Osteoblast (primary cell): ENCODE results near the gene ABHD10. TPM values are rescaled to one million over a fixed set of nuclear protein-coding genes. Genes with fewer than 3 reads are reported as not detected.
A peak's percentile ranks its signal among the peaks of the same experiment; 100 is the strongest.

Experiments
- DNase-seq: peaks from one replicate; pipeline ENCODE4 v3.0.0; 2011; ENCODE audit warnings: low spot score, mixed read lengths; ENCODE audit not compliant: insufficient read length; ENCODE audit errors: missing footprints
- H2AFZ ChIP-seq: 2 replicates; pipeline ENCODE4 v1.6.0; 2011; ENCODE audit warnings: mild to moderate bottlenecking, low read length
- H3K27ac ChIP-seq: 2 replicates; pipeline ENCODE4 v1.5.1; 2011; ENCODE audit warnings: mild to moderate bottlenecking, low read depth, low read length, moderate library complexity
- H3K27me3 ChIP-seq: 2 replicates; pipeline ENCODE4 v1.6.0; 2012; ENCODE audit warnings: mild to moderate bottlenecking, control low read depth, inconsistent platforms, low read length, moderate library complexity; ENCODE audit not compliant: insufficient read depth
- H3K36me3 ChIP-seq: 2 replicates; pipeline ENCODE4 v1.5.1; 2011; ENCODE audit warnings: mild to moderate bottlenecking, low read length, control low read depth, moderate library complexity; ENCODE audit not compliant: insufficient read depth
- H3K4me1 ChIP-seq: 2 replicates; pipeline ENCODE4 v1.5.1; 2011; ENCODE audit warnings: mild to moderate bottlenecking, low read length, control low read depth, moderate library complexity; ENCODE audit not compliant: insufficient read depth
- H3K4me2 ChIP-seq: 2 replicates; pipeline ENCODE4 v1.6.0; 2011; ENCODE audit warnings: mild to moderate bottlenecking, low read length; ENCODE audit not compliant: insufficient read depth
- H3K4me3 ChIP-seq: fragments of 200-600 bp; sonication (generic); 3 replicates; pipeline ENCODE4 v1.5.1; 2012; ENCODE audit warnings: mild to moderate bottlenecking, low read length, inconsistent platforms; ENCODE audit not compliant: insufficient read depth
- H3K79me2 ChIP-seq: 2 replicates; pipeline ENCODE4 v1.6.0; 2012; ENCODE audit warnings: mild to moderate bottlenecking, low read length, control low read depth, inconsistent platforms; ENCODE audit not compliant: insufficient read depth
- H3K9me3 ChIP-seq: 2 replicates; pipeline ENCODE4 v1.5.1; 2011; ENCODE audit warnings: low read depth, low read length, control low read depth
- H4K20me1 ChIP-seq: 2 replicates; pipeline ENCODE4 v1.6.0; 2012; ENCODE audit warnings: mild to moderate bottlenecking, low read length, control low read depth; ENCODE audit not compliant: insufficient read depth
- CTCF ChIP-seq: IDR thresholded peaks from 2 replicates; pipeline ENCODE4 v1.5.1; 2011; ENCODE audit warnings: mild to moderate bottlenecking, low read depth, low read length, moderate library complexity; ENCODE audit errors: extremely low read depth
- total RNA-seq: library from RNA; depleted of rRNA; stranded (reverse); fragments of >200 nt; gene quantifications from 2 replicates; pipeline ENCODE4 v1.2.3, GENCODE V29; 2012

The ABHD10 gene
- total RNA-seq, 1 donor = 22.8 TPM

DNA sequence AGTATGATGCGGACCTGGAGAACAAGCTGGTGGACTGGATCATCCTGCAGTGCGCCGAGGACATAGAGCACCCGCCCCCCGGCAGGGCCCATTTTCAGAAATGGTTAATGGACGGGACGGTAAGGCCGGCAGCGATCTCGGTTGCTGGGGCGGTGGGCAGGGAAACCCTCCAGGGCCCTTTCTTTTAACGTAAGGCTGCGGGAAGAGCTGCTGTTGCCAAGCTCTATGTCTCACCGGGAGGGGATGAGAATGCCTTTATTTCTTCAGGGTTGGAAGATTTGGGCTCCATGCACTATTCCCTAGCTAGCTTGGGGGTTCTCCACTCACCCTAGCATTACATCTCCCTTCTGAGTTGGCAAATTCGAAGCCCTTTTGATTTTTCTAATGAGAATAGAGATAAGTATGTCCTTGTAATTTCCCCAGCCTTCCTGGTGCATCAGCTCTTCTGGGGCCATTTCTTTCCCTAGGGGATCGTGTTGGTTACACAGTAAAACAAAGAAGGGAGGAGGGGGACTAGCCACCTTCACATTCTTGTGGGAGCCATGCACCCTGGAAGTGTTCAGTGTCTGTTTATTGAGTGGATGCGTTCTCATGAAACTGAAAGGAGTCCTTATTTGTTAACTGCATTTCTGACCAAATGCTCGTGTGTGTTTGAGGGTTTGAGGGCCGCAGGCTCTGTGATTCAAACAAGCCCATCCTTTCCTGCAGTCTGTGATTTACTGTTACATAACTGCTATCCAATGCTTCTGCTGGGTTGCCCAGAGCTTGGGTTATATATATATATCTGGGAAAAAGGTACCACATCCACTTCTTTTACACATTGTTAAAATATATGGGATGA is 20.9 kb downstream of the ABHD10 start:
- Histone ChIP-seq H3K4me3 (peak overlapping the region; percentile 69), H3K4me1 (peaks cover 17% of the 10 kb centered on the region)

GRCh38 chr3:112000367-112000771 is 21.5 kb downstream of the ABHD10 start:
- H3K4me3 ChIP-seq = no peak overlapping the region
- no peak for DNase-seq
- H3K36me3 ChIP-seq = no peaks in the 10 kb centered on the region
- H3K4me1 ChIP-seq = peaks cover 22% of the 10 kb centered on the region
- no peak overlapping the region for H3K4me2 ChIP-seq
- TF ChIP-seq CTCF = no peak
- H4K20me1 ChIP-seq = no peaks in the 10 kb centered on the region
- no peaks in the 10 kb centered on the region for H3K9me3 ChIP-seq
- no peak overlapping the region for H3K27ac ChIP-seq
- H3K79me2 ChIP-seq = no peaks in the 10 kb centered on the region
- H3K27me3 ChIP-seq = no peaks in the 10 kb centered on the region
- H2AFZ ChIP-seq = no peak overlapping the region

More for the DNA sequence above, 20.9 kb downstream of the ABHD10 start:
- H2AFZ ChIP-seq = peak overlapping the region; percentile 85
- no peaks in the 10 kb centered on the region for H3K9me3 ChIP-seq
- no peak overlapping the region for H3K27ac ChIP-seq
- peak; percentile 62 for DNase-seq
- no peak for TF ChIP-seq CTCF
- no peaks in the 10 kb centered on the region for H3K27me3 ChIP-seq
- H3K4me2 ChIP-seq = peak overlapping the region; percentile 93
- H3K79me2 ChIP-seq = no peaks in the 10 kb centered on the region
- H3K36me3 ChIP-seq = no peaks in the 10 kb centered on the region
- H4K20me1 ChIP-seq = no peaks in the 10 kb centered on the region

- Histone ChIP-seq H3K79me2 (no peaks in the 10 kb centered on the region), H3K9me3 (no peaks in the 10 kb centered on the region), H3K27me3 (no peaks in the 10 kb centered on the region), H4K20me1 (no peaks in the 10 kb centered on the region), H3K36me3 (no peaks in the 10 kb centered on the region), H3K4me1 (peaks cover 22% of the 10 kb centered on the region), H2AFZ (no peak overlapping the region), H3K27ac (no peak overlapping the region), H3K4me3 (no peak overlapping the region), H3K4me2 (no peak overlapping the region)
- TF ChIP-seq CTCF = no peak
- no peak for DNase-seq
These were observed 22.1 kb downstream of the ABHD10 start for GRCh38 chr3:112000966-112001365.

- DNase-seq = no peak
- no peak overlapping the region for H3K27ac ChIP-seq
- no peaks in the 10 kb centered on the region for H3K9me3 ChIP-seq
- peaks cover 22% of the 10 kb centered on the region for H3K4me1 ChIP-seq
- no peaks in the 10 kb centered on the region for H3K79me2 ChIP-seq
- no peaks in the 10 kb centered on the region for H4K20me1 ChIP-seq
- no peak overlapping the region for H2AFZ ChIP-seq
- no peaks in the 10 kb centered on the region for H3K36me3 ChIP-seq
- no peak overlapping the region for H3K4me2 ChIP-seq
- no peak for TF ChIP-seq CTCF
- H3K4me3 ChIP-seq = no peak overlapping the region
- H3K27me3 ChIP-seq = no peaks in the 10 kb centered on the region
These were observed 22.7 kb downstream of the ABHD10 start for GRCh38 chr3:112001526-112001925.
